Measurements from ENCODE around the gene CFAP141. TPM values are rescaled to one million over a fixed set of nuclear protein-coding genes. Genes with fewer than 3 reads are reported as not detected.

Gene CFAP141
- polyA plus RNA-seq, 1 of the 3 experiments (the other 2 are of a cell fraction) = not detected

DNA sequence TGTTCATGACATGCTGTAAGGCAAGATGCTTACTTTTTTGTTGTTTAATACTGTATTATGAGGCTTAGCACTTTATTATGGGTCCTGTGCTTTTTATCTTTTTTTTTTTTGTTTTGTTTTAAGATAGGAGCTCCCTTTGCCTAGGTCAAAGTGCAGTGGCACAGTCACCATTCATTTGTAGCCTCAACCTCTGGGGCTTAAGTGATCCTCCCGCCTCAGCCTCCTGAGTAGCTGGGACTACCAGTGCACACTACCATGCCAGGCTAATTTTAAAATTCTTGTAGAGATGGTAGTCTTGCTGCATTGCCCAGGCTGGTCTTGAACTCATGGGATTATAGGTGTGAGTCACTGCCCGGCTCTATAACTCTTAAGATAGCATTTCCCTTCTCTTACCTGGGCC is 19.2 kb upstream of the CFAP141 start:
- TF ChIP-seq MEF2A (IDR thresholded peaks at IDR 0.05; ENCODE audit: borderline replicate concordance, low read depth) (no peak), JUND (IDR thresholded peaks at IDR 0.05) (no peak), FOXJ3 (CRISPR knock-in tag; IDR thresholded peaks at IDR 0.05) (no peak), TAF1 (IDR thresholded peaks at IDR 0.05; ENCODE audit: borderline replicate concordance, low read depth, low read length) (no peak), YY1 (IDR thresholded peaks at IDR 0.05; ENCODE audit: low read depth) (no peak), NFIC (IDR thresholded peaks at IDR 0.05; ENCODE audit: borderline replicate concordance) (no peak), TEAD4 (IDR thresholded peaks at IDR 0.05; ENCODE audit: borderline replicate concordance, insufficient read depth) (no peak), GATA2 (CRISPR knock-in tag; IDR thresholded peaks at IDR 0.05) (no peak), MXI1 (IDR thresholded peaks at IDR 0.05; ENCODE audit: low read depth, low read length) (no peak), FOXM1 (IDR thresholded peaks at IDR 0.05; ENCODE audit: low read depth) (no peak), EZH2phosphoT487 (IDR thresholded peaks at IDR 0.05; ENCODE audit: borderline replicate concordance, low read depth) (no peak), EP300 (IDR thresholded peaks at IDR 0.05; ENCODE audit: borderline replicate concordance in 1 of 2, low read depth in 1 of 2, low read length in 1 of 2) (no peak), NRF1 (IDR thresholded peaks at IDR 0.05; ENCODE audit: low read depth, low read length) (no peak), SMC3 (IDR thresholded peaks at IDR 0.05; ENCODE audit: low read depth, low read length) (no peak), RFX5 (IDR thresholded peaks at IDR 0.05; ENCODE audit: low read length) (no peak)
- TF ChIP-seq, protein P1, sequence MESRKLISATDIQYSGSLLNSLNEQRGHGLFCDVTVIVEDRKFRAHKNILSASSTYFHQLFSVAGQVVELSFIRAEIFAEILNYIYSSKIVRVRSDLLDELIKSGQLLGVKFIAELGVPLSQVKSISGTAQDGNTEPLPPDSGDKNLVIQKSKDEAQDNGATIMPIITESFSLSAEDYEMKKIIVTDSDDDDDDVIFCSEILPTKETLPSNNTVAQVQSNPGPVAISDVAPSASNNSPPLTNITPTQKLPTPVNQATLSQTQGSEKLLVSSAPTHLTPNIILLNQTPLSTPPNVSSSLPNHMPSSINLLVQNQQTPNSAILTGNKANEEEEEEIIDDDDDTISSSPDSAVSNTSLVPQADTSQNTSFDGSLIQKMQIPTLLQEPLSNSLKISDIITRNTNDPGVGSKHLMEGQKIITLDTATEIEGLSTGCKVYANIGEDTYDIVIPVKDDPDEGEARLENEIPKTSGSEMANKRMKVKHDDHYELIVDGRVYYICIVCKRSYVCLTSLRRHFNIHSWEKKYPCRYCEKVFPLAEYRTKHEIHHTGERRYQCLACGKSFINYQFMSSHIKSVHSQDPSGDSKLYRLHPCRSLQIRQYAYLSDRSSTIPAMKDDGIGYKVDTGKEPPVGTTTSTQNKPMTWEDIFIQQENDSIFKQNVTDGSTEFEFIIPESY (IDR thresholded peaks at IDR 0.05; ENCODE audit: borderline replicate concordance, low read depth) = no peak
- TF ChIP-seq, protein P2, sequence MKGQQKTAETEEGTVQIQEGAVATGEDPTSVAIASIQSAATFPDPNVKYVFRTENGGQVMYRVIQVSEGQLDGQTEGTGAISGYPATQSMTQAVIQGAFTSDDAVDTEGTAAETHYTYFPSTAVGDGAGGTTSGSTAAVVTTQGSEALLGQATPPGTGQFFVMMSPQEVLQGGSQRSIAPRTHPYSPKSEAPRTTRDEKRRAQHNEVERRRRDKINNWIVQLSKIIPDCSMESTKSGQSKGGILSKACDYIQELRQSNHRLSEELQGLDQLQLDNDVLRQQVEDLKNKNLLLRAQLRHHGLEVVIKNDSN (IDR thresholded peaks at IDR 0.05; ENCODE audit: borderline replicate concordance, low read depth) = no peak
- TF ChIP-seq, protein P3, sequence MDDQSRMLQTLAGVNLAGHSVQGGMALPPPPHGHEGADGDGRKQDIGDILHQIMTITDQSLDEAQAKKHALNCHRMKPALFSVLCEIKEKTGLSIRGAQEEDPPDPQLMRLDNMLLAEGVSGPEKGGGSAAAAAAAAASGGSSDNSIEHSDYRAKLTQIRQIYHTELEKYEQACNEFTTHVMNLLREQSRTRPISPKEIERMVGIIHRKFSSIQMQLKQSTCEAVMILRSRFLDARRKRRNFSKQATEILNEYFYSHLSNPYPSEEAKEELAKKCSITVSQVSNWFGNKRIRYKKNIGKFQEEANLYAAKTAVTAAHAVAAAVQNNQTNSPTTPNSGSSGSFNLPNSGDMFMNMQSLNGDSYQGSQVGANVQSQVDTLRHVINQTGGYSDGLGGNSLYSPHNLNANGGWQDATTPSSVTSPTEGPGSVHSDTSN (IDR thresholded peaks at IDR 0.05) = no peak
- TF ChIP-seq, protein P4, sequence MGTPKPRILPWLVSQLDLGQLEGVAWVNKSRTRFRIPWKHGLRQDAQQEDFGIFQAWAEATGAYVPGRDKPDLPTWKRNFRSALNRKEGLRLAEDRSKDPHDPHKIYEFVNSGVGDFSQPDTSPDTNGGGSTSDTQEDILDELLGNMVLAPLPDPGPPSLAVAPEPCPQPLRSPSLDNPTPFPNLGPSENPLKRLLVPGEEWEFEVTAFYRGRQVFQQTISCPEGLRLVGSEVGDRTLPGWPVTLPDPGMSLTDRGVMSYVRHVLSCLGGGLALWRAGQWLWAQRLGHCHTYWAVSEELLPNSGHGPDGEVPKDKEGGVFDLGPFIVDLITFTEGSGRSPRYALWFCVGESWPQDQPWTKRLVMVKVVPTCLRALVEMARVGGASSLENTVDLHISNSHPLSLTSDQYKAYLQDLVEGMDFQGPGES (IDR thresholded peaks at IDR 0.05; ENCODE audit: low read depth, low read length) = no peak
- TF ChIP-seq, protein P5, sequence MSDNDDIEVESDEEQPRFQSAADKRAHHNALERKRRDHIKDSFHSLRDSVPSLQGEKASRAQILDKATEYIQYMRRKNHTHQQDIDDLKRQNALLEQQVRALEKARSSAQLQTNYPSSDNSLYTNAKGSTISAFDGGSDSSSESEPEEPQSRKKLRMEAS (IDR thresholded peaks at IDR 0.05; ENCODE audit: low read depth) = no peak
- Histone ChIP-seq H3K4me1 (ENCODE audit: control insufficient read depth in 1 of 2, insufficient read depth in 2 of 2, low read depth in 1 of 2, low read length in 1 of 2) (peaks cover 3 to 17% of the 10 kb centered on the region in 2 experiments; a peak in 2 of 4 replicates), H3F3A (replicated peaks; ENCODE audit: insufficient read depth) (peaks cover 3% of the 10 kb centered on the region), H3K36me3 (replicated peaks in 1 of 2; ENCODE audit: control insufficient read depth in 1 of 2, insufficient read depth in 2 of 2, low read length in 1 of 2) (peaks cover 56 to 65% of the 10 kb centered on the region in 2 experiments), H3K4me2 (no peak overlapping the region), H4K20me1 (ENCODE audit: insufficient read depth) (peaks cover 58% of the 10 kb centered on the region), H3K9ac (no peak overlapping the region), H3K79me2 (ENCODE audit: insufficient read depth) (peaks cover 93% of the 10 kb centered on the region), H3K4me3 (ENCODE audit: low read depth in 2 of 2, low read length in 1 of 2) (no peak overlapping the region), H3K9me3 (no peaks in the 10 kb centered on the region), H3K9me2 (no peaks in the 10 kb centered on the region), H2AFZ (ENCODE audit: low read depth) (no peak overlapping the region), H3K27ac (ENCODE audit: low read depth in 2 of 2, low read length in 1 of 2) (no peak overlapping the region), H3K27me3 (ENCODE audit: insufficient read depth) (no peaks in the 10 kb centered on the region)
- no peak for DNase-seq
- POLR2A ChIA-PET = no interaction called here
- WGBS (ENCODE audit: low lambda C conversion rate) = 92% methylated on average over 2 of the region's 2 CpGs
- CTCF ChIA-PET = interaction anchor here (1.3 kb wide), 1 partner anchor 31 kb away, joined by 4 read pairs; no protein-coding TSS in a partner anchor

Measured in SK-N-SH (cell line).